BJ (cell line): ENCODE results near the gene TNRC6B. TPM values are rescaled to one million over a fixed set of nuclear protein-coding genes. Genes with fewer than 3 reads are reported as not detected.

Experiments used
- CTCF ChIA-PET: fragments of 350-600 bp; formaldehyde crosslinking; extraction: SDS; loops from one replicate; lab custom pipeline; 2021; ENCODE audit warnings: antibody characterized with exemption, inconsistent platforms; lab: Yijun Ruan, JAX
- POLR2A ChIA-PET: fragments of 300-600 bp; sonication (Branson Sonifier 250); formaldehyde crosslinking; extraction: SDS; loops from one replicate; lab custom pipeline; 2021; ENCODE audit warnings: antibody characterized with exemption; lab: Charles Lee
- DNase-seq: peaks from one replicate; pipeline ENCODE4 v3.0.0-alpha.2; 2011; ENCODE audit warnings: low read depth
- H3K27me3 ChIP-seq: 2 replicates; pipeline ENCODE4 v1.6.0; 2011; ENCODE audit warnings: low read length; ENCODE audit not compliant: control insufficient read depth, insufficient read depth
- H3K36me3 ChIP-seq: 2 replicates; pipeline ENCODE4 v1.5.1; 2011; ENCODE audit warnings: low read length; ENCODE audit not compliant: control insufficient read depth, insufficient read depth
- H3K4me3 ChIP-seq: 2 replicates; pipeline ENCODE4 v1.5.1; 2011; ENCODE audit warnings: low read depth, mild to moderate bottlenecking, control low read depth, low read length
- polyA plus RNA-seq: library from polyadenylated mRNA; depleted of rRNA; stranded (reverse); fragments of >200 nt; gene quantifications from 2 replicates; pipeline ENCODE4 v1.2.3, GENCODE V29; 2011
- TF ChIP-seq, protein P1 (sequence below): IDR thresholded peaks from 2 replicates; pipeline ENCODE4 v1.5.1; 2011; ENCODE audit warnings: low read depth, mild to moderate bottlenecking, control low read depth, inconsistent platforms, low read length, moderate library complexity; ENCODE audit not compliant: insufficient read depth

The TNRC6B gene
- polyA plus RNA-seq, 1 experiment: 8.0 TPM

DNA sequence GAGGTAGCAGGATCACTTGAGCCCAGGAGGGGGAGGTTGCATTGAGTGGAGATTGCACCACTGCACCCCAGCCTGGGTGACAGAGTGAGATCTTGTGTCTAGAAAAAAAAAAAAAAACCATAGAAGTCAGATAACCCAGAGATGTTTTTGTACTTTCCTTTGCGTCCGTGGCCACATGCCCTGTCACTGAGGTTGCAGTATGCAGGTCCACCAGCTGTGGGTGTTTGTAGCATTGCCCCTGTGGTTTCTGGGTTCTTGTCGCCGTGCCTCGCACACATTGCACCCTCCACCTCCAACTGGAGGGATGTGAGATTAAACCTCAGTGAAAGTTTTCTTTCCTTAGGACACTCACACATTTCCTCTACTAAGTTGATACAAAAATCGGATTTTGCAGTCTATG, 70.3 kb downstream of the TNRC6B start:
- TF ChIP-seq, protein P1, sequence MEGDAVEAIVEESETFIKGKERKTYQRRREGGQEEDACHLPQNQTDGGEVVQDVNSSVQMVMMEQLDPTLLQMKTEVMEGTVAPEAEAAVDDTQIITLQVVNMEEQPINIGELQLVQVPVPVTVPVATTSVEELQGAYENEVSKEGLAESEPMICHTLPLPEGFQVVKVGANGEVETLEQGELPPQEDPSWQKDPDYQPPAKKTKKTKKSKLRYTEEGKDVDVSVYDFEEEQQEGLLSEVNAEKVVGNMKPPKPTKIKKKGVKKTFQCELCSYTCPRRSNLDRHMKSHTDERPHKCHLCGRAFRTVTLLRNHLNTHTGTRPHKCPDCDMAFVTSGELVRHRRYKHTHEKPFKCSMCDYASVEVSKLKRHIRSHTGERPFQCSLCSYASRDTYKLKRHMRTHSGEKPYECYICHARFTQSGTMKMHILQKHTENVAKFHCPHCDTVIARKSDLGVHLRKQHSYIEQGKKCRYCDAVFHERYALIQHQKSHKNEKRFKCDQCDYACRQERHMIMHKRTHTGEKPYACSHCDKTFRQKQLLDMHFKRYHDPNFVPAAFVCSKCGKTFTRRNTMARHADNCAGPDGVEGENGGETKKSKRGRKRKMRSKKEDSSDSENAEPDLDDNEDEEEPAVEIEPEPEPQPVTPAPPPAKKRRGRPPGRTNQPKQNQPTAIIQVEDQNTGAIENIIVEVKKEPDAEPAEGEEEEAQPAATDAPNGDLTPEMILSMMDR: no peak
- Histone ChIP-seq H3K4me3 (no peak overlapping the region), H3K27me3 (no peaks in the 10 kb centered on the region), H3K36me3 (peaks cover 3% of the 10 kb centered on the region; the same call in 1 of the 2 replicates)
- ChIA-PET POLR2A (no interaction called here), CTCF (no interaction called here)
- no peak for DNase-seq

DNA sequence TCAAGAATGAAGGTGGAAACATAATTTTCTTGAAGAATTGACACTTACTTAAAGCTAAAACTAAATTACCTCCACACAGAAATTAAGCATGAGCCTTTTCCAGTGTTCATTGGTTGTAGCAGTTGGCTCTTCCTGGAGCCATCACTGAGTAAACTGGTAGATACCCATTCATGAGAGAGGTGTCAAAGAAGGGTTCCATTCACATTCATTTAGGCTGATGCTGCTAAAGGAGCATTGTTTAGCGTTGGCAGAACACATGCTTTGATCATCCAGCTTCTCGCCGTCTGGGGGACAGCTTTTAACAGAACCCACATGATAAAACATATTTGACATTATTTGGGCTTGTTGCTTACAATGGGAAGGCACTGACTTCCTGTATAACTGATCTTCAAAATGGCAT, 71.6 kb downstream of the TNRC6B start:
- no peaks in the 10 kb centered on the region for H3K27me3 ChIP-seq
- DNase-seq: no peak
- no peak overlapping the region for H3K4me3 ChIP-seq
- ChIA-PET CTCF (interaction anchor here (0.5 kb wide), 1 partner anchor 12 kb away, joined by 4 read pairs; no protein-coding TSS in a partner anchor), POLR2A (no interaction called here)
- TF ChIP-seq, protein P1: no peak
- peaks cover 3% of the 10 kb centered on the region; the same call in 1 of the 2 replicates for H3K36me3 ChIP-seq

DNA sequence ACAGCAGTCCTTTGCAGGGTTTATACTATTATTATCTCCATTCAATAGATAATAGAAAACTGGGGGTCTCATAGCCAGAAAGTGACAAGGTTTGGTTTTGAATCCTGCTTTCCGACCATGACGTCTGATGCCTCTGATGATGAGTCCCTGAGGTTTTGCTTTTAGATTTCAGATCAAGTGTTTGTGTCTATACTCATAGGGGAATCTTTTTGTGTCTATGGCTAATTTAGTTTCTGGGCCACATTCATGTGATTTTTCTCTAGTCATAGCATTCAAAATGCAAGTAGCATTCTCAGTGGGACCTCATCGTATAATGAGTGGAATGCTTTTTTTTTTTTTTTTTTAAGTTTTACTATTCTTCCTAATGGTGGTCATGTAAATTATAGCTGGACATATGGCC, 72.9 kb downstream of the TNRC6B start:
- POLR2A ChIA-PET: no interaction called here
- DNase-seq: no peak
- no peak overlapping the region for H3K4me3 ChIP-seq
- no peaks in the 10 kb centered on the region for H3K27me3 ChIP-seq
- H3K36me3 ChIP-seq: peaks cover 3% of the 10 kb centered on the region; the same call in 1 of the 2 replicates
- TF ChIP-seq, protein P1: no peak
- CTCF ChIA-PET: no interaction called here

DNA sequence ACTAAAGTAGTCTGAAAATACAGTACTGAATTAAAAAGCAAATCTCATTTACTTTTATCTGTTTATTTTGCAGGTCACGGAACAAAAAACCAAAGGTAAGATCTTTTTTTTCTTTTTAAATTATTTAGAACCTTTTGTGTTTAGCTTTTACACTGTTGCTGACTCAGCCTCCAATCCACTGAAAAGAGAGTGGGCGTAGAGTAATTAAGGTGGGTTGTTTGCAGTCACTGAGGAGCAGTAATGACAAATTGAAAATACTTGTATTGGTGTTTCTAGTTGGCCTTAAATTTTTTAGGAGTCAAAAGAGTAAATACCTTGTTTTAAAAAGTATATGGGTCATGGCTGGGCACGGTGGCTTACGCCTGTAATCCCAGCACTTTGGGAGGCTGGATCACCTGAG, 73.4 kb downstream of the TNRC6B start:
- ChIA-PET CTCF (no interaction called here), POLR2A (no interaction called here)
- TF ChIP-seq, protein P1: no peak

DNA sequence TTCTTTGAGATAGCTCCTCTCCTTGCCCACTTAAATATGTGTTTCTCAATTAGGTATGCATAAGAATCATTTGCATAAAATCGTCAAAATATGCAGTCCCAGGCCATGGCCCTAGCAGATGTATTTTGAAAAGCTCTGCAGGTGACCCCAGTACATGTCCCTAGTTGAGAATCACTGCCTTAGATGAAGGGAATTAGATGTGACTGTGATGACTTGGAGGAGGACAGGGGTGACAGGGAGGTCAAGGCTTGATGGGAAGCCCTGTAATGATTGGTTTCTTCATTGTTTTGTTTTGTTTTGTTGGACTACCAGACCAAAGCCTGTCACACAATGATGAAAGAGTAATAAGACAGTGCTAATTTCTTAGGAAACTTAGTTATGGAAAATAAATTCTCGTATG, 74.4 kb downstream of the TNRC6B start:
- CTCF ChIA-PET: no interaction called here

More for the DNA sequence above, 73.4 kb downstream of the TNRC6B start:
- no peaks in the 10 kb centered on the region for H3K27me3 ChIP-seq
- peaks cover 3% of the 10 kb centered on the region; the same call in 1 of the 2 replicates for H3K36me3 ChIP-seq
- H3K4me3 ChIP-seq: no peak overlapping the region
- DNase-seq: no peak

More for the DNA sequence above, 74.4 kb downstream of the TNRC6B start:
- Histone ChIP-seq H3K36me3 (peaks cover 3% of the 10 kb centered on the region; the same call in 1 of the 2 replicates), H3K27me3 (no peaks in the 10 kb centered on the region), H3K4me3 (no peak overlapping the region)
- TF ChIP-seq, protein P1: no peak
- POLR2A ChIA-PET: no interaction called here
- DNase-seq: no peak
